CD4-positive, CD25-positive, alpha-beta regulatory T cell (primary cell): ENCODE measurements around the gene ROPN1. TPM values are rescaled to one million over a fixed set of nuclear protein-coding genes. Genes with fewer than 3 reads are reported as not detected.
"Not testable (repeated sequence)": the region's sequence is repeated elsewhere in the genome, so short reads cannot be mapped to it uniquely, and the experiment has no call there.

Experiments used
- ATAC-seq, 2 donors: fragments of 150-1000 bp; cut with Tn5 transposase; one replicate each; pipeline ENCODE4 v1.10.0; 2021; ENCODE audit warnings: low read depth in 2 of 2, moderate number of reproducible peaks in 2 of 2, moderate library complexity in 1 of 2
- DNase-seq, 3 donors: peaks; one replicate each; pipeline versions ENCODE4 v3.0.0 to v3.0.0-alpha.2; 2012 to 2022; ENCODE audit warnings: mixed read lengths in 1 of 3
- H3K27ac ChIP-seq: one replicate; pipeline ENCODE4 v1.7.0; 2013; ENCODE audit warnings: mild to moderate bottlenecking, low read length; ENCODE audit not compliant: insufficient read depth, poor library complexity, severe bottlenecking
- H3K27me3 ChIP-seq: one replicate; pipeline ENCODE4 v1.7.0; 2013; ENCODE audit warnings: low read length; ENCODE audit not compliant: control insufficient read depth, insufficient read depth
- H3K36me3 ChIP-seq: one replicate; pipeline ENCODE4 v1.7.0; 2013; ENCODE audit warnings: mild to moderate bottlenecking, low read length, moderate library complexity; ENCODE audit not compliant: control insufficient read depth, insufficient read depth
- H3K4me1 ChIP-seq: 2 replicates; pipeline ENCODE4 v1.7.0; 2013; ENCODE audit warnings: mild to moderate bottlenecking, low read length; ENCODE audit not compliant: insufficient read depth, control insufficient read depth, poor library complexity, severe bottlenecking
- H3K4me3 ChIP-seq: one replicate; pipeline ENCODE4 v1.7.0; 2013; ENCODE audit warnings: low read depth, mild to moderate bottlenecking, low read length, moderate library complexity
- H3K9me3 ChIP-seq, 2 experiments: 1 replicate in 1 of 2; 2 replicates in 1 of 2; pipeline ENCODE4 v1.7.0; 2013; ENCODE audit warnings: low read length in 2 of 2, mild to moderate bottlenecking in 1 of 2, moderate library complexity in 1 of 2; ENCODE audit not compliant: control insufficient read depth in 2 of 2
- H3K27ac Mint-ChIP-seq, 3 donors: one replicate each; pipeline ENCODE4 v1.8.0; 2020 to 2022; ENCODE audit warnings: mild to moderate bottlenecking in 3 of 3, mixed read lengths in 3 of 3, moderate library complexity in 2 of 3
- H3K27me3 Mint-ChIP-seq: one replicate; pipeline ENCODE4 v1.8.0; 2022; ENCODE audit warnings: mild to moderate bottlenecking, mixed read lengths
- H3K36me3 Mint-ChIP-seq: one replicate; pipeline ENCODE4 v1.8.0; 2020; ENCODE audit warnings: mixed read lengths
- H3K4me1 Mint-ChIP-seq, 4 donors: one replicate each; pipeline ENCODE4 v1.8.0; 2020 to 2022; ENCODE audit warnings: mixed read lengths in 4 of 4, mild to moderate bottlenecking in 1 of 4
- H3K4me3 Mint-ChIP-seq, 4 donors: one replicate each; pipeline ENCODE4 v1.8.0; 2020 to 2022; ENCODE audit warnings: mild to moderate bottlenecking in 4 of 4, mixed read lengths in 4 of 4, moderate library complexity in 3 of 4
- H3K9me3 Mint-ChIP-seq, 7 donors: one replicate each; pipeline ENCODE4 v1.8.0; 2020 to 2022; ENCODE audit warnings: mixed read lengths in 7 of 7, mild to moderate bottlenecking in 3 of 7, moderate library complexity in 2 of 7
- polyA plus RNA-seq, 4 donors: library from polyadenylated mRNA; unstranded; fragments of 300-500 nt; fragmentation: Illumina TruSeq; gene quantifications; one replicate each; pipeline ENCODE4 v1.2.3, GENCODE V29; 2021
- total RNA-seq: library from RNA; stranded (reverse); gene quantifications from one replicate; pipeline ENCODE4 v1.2.3, GENCODE V29; 2022

ROPN1 gene
- total and polyA plus RNA-seq, 5 donors from 2014 or later: not detected

GRCh38 chr3:123986427-123986826 is 5.5 kb downstream of the ROPN1 start:
- Mint-ChIP-seq H3K27me3 (peaks cover 33% of the 10 kb centered on the region), H3K9me3 (peaks cover 0 to 2% (median 0%) of the 10 kb centered on the region in 7 donors), H3K4me1 (no peaks in the 10 kb centered on the region), H3K36me3 (no peaks in the 10 kb centered on the region), H3K27ac (no peak overlapping the region), H3K4me3 (no peak overlapping the region)
- DNase-seq: no peak
- Histone ChIP-seq H3K27me3 (peaks cover 31% of the 10 kb centered on the region), H3K27ac (no peak overlapping the region), H3K4me1 (no peaks in the 10 kb centered on the region), H3K4me3 (no peak overlapping the region), H3K36me3 (no peaks in the 10 kb centered on the region), H3K9me3 (no peaks in the 10 kb centered on the region)
- ATAC-seq: no peak

GRCh38 chr3:123984957-123985356 is 7.0 kb downstream of the ROPN1 start:
- Histone ChIP-seq H3K9me3 (no peaks in the 10 kb centered on the region), H3K27ac (no peak overlapping the region), H3K4me3 (no peak overlapping the region), H3K4me1 (peaks cover 2% of the 10 kb centered on the region), H3K36me3 (no peaks in the 10 kb centered on the region), H3K27me3 (peaks cover 28% of the 10 kb centered on the region)
- DNase-seq (no peak), ATAC-seq (no peak)
- H3K4me1 Mint-ChIP-seq: peaks cover 0 to 2% (median 0%) of the 10 kb centered on the region in 4 donors
- no peaks in the 10 kb centered on the region for H3K36me3 Mint-ChIP-seq
- peaks cover 0 to 2% (median 0%) of the 10 kb centered on the region in 7 donors for H3K9me3 Mint-ChIP-seq
- H3K27me3 Mint-ChIP-seq: peaks cover 37% of the 10 kb centered on the region
- H3K4me3 Mint-ChIP-seq: no peak overlapping the region
- H3K27ac Mint-ChIP-seq: no peak overlapping the region

- no peaks in the 10 kb centered on the region for H3K36me3 ChIP-seq
- DNase-seq: no peak
- H3K4me3 ChIP-seq: no peak overlapping the region
- H3K4me1 ChIP-seq: peaks cover 3% of the 10 kb centered on the region
- Mint-ChIP-seq H3K36me3 (no peaks in the 10 kb centered on the region), H3K4me1 (peaks cover 0 to 4% (median 0%) of the 10 kb centered on the region in 4 donors), H3K27me3 (peaks cover 42% of the 10 kb centered on the region), H3K9me3 (peaks cover 0 to 2% (median 0%) of the 10 kb centered on the region in 7 donors), H3K27ac (no peak overlapping the region), H3K4me3 (no peak overlapping the region)
- ATAC-seq: no peak
- H3K27ac ChIP-seq: no peak overlapping the region
- H3K9me3 ChIP-seq: no peaks in the 10 kb centered on the region
- peaks cover 24% of the 10 kb centered on the region for H3K27me3 ChIP-seq
These were observed 7.6 kb downstream of the ROPN1 start for GRCh38 chr3:123984350-123984749.

- H3K4me3 Mint-ChIP-seq, H3K27ac ChIP-seq, H3K36me3 Mint-ChIP-seq, H3K4me1 Mint-ChIP-seq, ATAC-seq, H3K9me3 ChIP-seq, H3K4me1 ChIP-seq, DNase-seq, H3K27ac Mint-ChIP-seq, H3K4me3 ChIP-seq, H3K36me3 ChIP-seq, H3K9me3 Mint-ChIP-seq: not testable (repeated sequence)
- H3K27me3 ChIP-seq: peaks cover 14% of the 10 kb centered on the region
- peaks cover 38% of the 10 kb centered on the region for H3K27me3 Mint-ChIP-seq
These were observed 10.6 kb downstream of the ROPN1 start for GRCh38 chr3:123981317-123981716.

- Mint-ChIP-seq H3K27me3 (peaks cover 38% of the 10 kb centered on the region), H3K27ac (no peak overlapping the region), H3K4me1 (peaks cover 0 to 4% (median 0%) of the 10 kb centered on the region in 4 donors), H3K4me3 (no peak overlapping the region), H3K36me3 (no peaks in the 10 kb centered on the region), H3K9me3 (peaks cover 0 to 2% (median 0%) of the 10 kb centered on the region in 7 donors)
- Histone ChIP-seq H3K36me3 (no peaks in the 10 kb centered on the region), H3K27ac (no peak overlapping the region), H3K27me3 (peaks cover 14% of the 10 kb centered on the region), H3K4me1 (peaks cover 3% of the 10 kb centered on the region), H3K9me3 (no peaks in the 10 kb centered on the region), H3K4me3 (no peak overlapping the region)
- no peak for DNase-seq
- ATAC-seq: no peak
These were observed 11.4 kb downstream of the ROPN1 start for GRCh38 chr3:123980539-123980938.

GRCh38 chr3:123979525-123980501 is 12.1 kb downstream of the ROPN1 start:
- H3K9me3 ChIP-seq, H3K36me3 ChIP-seq, H3K27ac ChIP-seq, H3K4me3 ChIP-seq, H3K4me1 ChIP-seq, H3K9me3 Mint-ChIP-seq, H3K36me3 Mint-ChIP-seq, H3K27ac Mint-ChIP-seq, H3K4me1 Mint-ChIP-seq, H3K4me3 Mint-ChIP-seq: not testable (repeated sequence)
- peaks cover 33% of the 10 kb centered on the region for H3K27me3 Mint-ChIP-seq
- ATAC-seq (peak; percentile 71 to 79), DNase-seq (peak in 2 of 3 donors; percentile 4 to 33)
- peaks cover 10% of the 10 kb centered on the region for H3K27me3 ChIP-seq

- H3K27me3 ChIP-seq, DNase-seq, ATAC-seq, H3K27ac Mint-ChIP-seq, H3K4me3 ChIP-seq, H3K4me1 ChIP-seq, H3K4me3 Mint-ChIP-seq, H3K36me3 Mint-ChIP-seq, H3K4me1 Mint-ChIP-seq, H3K36me3 ChIP-seq, H3K9me3 ChIP-seq, H3K9me3 Mint-ChIP-seq, H3K27ac ChIP-seq: not testable (repeated sequence)
- peaks cover 32% of the 10 kb centered on the region for H3K27me3 Mint-ChIP-seq
These were observed 15.0 kb downstream of the ROPN1 start for GRCh38 chr3:123976904-123977303.
